RWPE1 (cell line): ENCODE results near the gene SPIN1.

ENCODE experiments used
- CTCF ChIA-PET: fragments of 350-600 bp; sonication (Branson Sonifier 250); formaldehyde crosslinking; extraction: SDS; loops from one replicate; lab custom pipeline; 2021; lab: Yijun Ruan, JAX
- POLR2A ChIA-PET: fragments of 400-600 bp; formaldehyde crosslinking; extraction: SDS; loops from one replicate; lab custom pipeline; 2020; ENCODE audit warnings: antibody characterized with exemption; ENCODE audit not compliant: low non-redundant PET; lab: Yijun Ruan, JAX
- DNase-seq: peaks from one replicate; pipeline ENCODE4 v3.0.0; 2012; ENCODE audit warnings: low spot score
- H3K27ac ChIP-seq: fragments of 450-650 bp; 2 replicates; pipeline ENCODE4 v1.5.1; 2017
- TF ChIP-seq, protein P1 (sequence below): fragments of 450-650 bp; conservative IDR thresholded peaks from 2 replicates; pipeline ENCODE4 v1.5.1; 2017; ENCODE audit warnings: low read depth, mild to moderate bottlenecking

The SPIN1 gene

DNA sequence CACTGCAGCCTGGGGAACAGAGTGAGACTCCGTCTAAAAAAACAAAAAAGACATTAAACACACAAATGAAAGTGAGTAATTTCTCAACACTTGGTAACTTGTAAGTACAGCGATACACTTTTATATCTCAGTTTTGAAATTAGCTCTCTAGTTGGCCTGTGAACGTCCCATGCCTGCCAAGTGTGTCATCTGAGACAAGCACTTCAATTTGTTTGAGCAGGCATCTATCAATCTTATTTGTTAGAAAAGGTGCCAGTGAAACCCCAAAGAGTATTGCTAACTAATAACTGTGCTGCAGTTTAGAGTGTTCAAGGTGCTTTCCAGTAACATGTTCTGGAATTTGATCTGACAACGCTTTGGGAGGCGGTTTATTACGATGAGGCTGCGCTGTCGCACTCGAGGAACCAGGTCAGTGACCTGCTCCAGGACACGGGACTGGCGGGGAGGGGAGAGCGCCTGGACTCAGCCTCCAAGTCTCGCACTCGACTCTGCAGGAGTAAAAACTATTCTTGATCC, 1.1 kb upstream of the SPIN1 start:
- H3K27ac ChIP-seq: peak overlapping the region; percentile 87
- POLR2A ChIA-PET: interaction anchor here (0.5 kb wide), 2 partner anchors 144 to 148 kb away, joined by 4 to 5 read pairs; partner anchors contain the start of gene NXNL2
- TF ChIP-seq, protein P1, sequence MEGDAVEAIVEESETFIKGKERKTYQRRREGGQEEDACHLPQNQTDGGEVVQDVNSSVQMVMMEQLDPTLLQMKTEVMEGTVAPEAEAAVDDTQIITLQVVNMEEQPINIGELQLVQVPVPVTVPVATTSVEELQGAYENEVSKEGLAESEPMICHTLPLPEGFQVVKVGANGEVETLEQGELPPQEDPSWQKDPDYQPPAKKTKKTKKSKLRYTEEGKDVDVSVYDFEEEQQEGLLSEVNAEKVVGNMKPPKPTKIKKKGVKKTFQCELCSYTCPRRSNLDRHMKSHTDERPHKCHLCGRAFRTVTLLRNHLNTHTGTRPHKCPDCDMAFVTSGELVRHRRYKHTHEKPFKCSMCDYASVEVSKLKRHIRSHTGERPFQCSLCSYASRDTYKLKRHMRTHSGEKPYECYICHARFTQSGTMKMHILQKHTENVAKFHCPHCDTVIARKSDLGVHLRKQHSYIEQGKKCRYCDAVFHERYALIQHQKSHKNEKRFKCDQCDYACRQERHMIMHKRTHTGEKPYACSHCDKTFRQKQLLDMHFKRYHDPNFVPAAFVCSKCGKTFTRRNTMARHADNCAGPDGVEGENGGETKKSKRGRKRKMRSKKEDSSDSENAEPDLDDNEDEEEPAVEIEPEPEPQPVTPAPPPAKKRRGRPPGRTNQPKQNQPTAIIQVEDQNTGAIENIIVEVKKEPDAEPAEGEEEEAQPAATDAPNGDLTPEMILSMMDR: no peak
- no peak for DNase-seq
- CTCF ChIA-PET: interaction anchor here (0.6 to 1.5 kb wide), 2 partner anchors 89 to 311 kb away, joined by 3 to 6 read pairs; no protein-coding TSS in a partner anchor

DNA sequence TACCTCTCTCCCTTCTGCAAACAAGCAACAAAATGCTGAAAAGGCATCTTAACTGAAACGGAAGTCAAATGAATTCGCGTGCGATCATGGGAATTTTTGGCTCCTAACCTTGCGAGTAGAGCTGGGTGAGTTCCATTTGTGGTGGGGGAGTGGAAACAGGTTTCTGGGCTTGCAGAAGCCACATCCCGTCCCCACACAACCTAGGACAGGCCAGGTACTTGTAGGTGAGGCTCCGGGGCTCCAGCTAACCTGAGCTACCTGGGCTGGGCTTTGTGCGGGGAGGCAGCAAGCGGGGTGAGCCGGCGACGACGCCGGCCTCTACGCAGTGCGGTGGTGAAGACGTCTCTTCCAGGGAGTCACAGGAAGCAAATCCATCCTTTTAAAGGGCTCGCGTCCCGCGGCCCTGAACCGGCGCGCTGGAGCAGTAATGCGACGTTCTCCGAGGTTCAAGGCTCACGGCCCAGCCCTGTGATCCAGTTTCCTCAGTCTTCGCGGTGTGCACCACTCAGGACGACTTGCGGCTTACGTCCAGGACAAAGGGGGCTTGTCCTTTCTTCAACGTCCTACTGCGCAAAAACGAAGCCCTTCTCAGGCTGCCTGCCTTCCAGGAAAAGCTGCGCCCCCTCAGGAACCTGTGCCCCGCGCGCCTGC, 567 bp upstream of the SPIN1 start:
- ChIA-PET CTCF (interaction anchor here (0.6 to 1.5 kb wide), 2 partner anchors 88 to 312 kb away, joined by 3 to 6 read pairs; no protein-coding TSS in a partner anchor), POLR2A (interaction anchor here (0.5 to 1.2 kb wide), 3 partner anchors 45 to 147 kb away, joined by 3 to 5 read pairs (median 4); partner anchors contain the start of gene NXNL2)
- TF ChIP-seq, protein P1: no peak
- peak overlapping the region; percentile 87 for H3K27ac ChIP-seq
- DNase-seq: peak; percentile 61

DNA sequence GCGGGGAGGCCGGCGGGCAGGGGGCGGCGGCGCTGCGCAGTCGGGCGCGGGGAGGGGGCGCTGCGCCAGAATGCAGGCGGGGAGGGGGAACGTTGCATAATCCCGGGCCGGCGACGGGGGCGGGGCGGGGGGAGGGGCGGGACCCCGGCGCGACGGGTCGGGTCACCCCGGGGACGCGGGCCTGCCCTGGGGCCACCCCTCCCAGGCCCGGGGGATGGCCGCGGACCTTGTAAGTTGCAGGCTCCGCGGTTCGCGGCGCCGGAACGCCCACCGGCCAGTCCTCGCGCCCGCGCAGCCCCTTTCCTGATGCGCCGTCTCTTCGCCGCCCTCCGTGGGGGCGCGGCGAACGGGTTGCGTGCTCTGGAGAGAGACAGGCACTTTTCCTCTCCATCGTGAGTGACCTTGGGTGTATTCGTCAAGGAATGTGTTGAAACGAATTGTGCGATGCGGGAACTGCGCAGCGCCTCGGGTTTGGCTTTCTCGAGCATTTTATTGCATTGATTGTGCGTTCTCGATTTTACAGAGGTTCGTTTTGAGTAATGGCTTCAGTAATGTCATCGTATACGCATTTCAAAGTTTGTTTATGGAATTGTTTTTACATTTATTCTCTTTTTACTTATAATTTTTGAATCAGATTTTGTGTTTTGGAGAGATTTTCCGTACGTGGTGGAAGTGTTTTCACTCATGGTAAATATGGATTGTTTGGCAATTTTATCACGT, 802 bp downstream of the SPIN1 start:
- DNase-seq: peak; percentile 62
- ChIA-PET CTCF (no interaction called here), POLR2A (interaction anchor here (1.2 kb wide), 1 partner anchor 44 kb away, joined by 3 read pairs; no protein-coding TSS in a partner anchor)
- TF ChIP-seq, protein P1: 0 out of 2 replicates have a peak, but pooled peaks have one; percentile 33
- peak overlapping the region; percentile 87 for H3K27ac ChIP-seq

DNA sequence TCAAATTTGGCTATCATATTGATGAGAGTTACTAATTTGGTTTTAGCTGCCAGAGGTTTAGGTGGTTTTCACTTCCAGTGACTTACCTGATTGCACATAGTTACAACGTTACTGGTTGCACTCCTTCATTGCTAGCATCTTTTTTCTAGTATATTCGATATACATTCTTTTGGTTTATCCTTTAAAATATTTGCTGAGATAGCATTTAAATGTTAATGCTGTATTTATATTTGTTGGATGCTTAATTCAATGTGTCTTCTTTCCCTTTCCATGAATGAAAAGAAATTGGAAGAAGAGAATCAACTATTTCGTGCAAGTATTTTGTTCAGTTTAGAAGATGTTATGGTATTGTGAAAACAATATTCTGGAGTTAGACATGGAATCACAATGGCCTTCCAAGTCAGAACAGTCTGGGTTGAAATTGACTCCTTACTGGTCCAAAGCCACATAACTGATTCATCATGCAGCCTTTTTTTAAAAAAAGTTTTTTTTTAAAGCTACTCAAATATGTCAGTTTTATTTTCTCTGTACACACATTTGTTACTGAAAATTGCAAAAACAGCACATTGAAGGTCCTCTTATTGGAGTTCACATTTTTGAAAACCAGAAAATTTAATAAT, 2.2 kb downstream of the SPIN1 start:
- ChIA-PET CTCF (interaction anchor here (0.6 kb wide), 1 partner anchor 52 kb away, joined by 4 read pairs; no protein-coding TSS in a partner anchor), POLR2A (no interaction called here)
- TF ChIP-seq, protein P1: no peak
- no peak for DNase-seq
- H3K27ac ChIP-seq: no peak overlapping the region

DNA sequence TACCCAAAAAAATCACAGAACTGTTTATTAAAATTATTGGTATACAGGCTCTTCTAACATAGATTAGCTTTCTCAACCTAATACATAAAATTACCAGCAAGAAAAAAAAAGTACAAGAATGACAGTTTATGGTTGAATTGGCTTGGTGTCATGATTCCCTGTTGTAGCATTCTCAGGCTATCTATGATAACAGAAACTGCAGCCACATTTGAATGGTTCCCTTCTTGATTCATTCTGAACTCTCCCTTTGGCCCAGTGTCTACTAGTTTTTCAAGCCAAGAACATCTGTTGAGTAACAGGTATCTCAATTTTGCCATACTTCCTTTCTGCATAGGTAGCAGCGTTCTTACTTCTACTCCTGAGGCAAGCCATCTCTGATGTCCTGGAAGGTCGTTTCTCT, 3.0 kb downstream of the SPIN1 start:
- no peak overlapping the region for H3K27ac ChIP-seq
- DNase-seq: no peak
- TF ChIP-seq, protein P1: no peak
- ChIA-PET CTCF (interaction anchor here (0.6 kb wide), 1 partner anchor 51 kb away, joined by 4 read pairs; no protein-coding TSS in a partner anchor), POLR2A (no interaction called here)

DNA sequence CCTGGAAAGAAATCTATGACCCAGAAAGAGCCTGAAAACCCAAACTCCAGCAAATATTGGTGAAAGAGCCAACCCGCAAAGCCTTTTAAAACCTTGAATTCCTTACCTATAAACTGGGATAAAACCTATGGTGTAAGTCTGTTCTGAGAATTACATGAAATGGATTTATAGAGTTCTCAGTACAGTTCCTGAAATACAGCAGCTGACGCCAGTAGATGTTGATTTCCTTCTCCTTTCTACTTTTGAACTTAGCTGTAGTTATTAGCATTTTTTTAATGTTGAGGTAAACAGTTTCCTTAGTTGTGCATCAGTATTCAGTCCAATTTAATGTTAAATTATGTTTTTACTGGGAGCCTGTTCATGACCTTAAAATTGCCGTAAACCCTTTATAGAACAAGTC, 3.7 kb downstream of the SPIN1 start:
- no peak for DNase-seq
- no peak overlapping the region for H3K27ac ChIP-seq
- CTCF ChIA-PET: no interaction called here
- TF ChIP-seq, protein P1: no peak
- POLR2A ChIA-PET: no interaction called here
